PC-9 (cell line): ENCODE results near the gene AMY1B.
"Not testable (repeated sequence)": the region's sequence is repeated elsewhere in the genome, so short reads cannot be mapped to it uniquely, and the experiment has no call there.

Experiments
- CTCF ChIP-seq: fragments of 200-600 bp; sonication (generic); conservative IDR thresholded peaks from 2 replicates; pipeline ENCODE4 v1.6.1; 2017; ENCODE audit warnings: mixed run types, antibody characterized with exemption, mild to moderate bottlenecking, moderate library complexity
- EZH2 ChIP-seq: fragments of 200-600 bp; sonication (generic); IDR thresholded peaks from 2 replicates; pipeline ENCODE4 v1.8.0; 2017; ENCODE audit warnings: antibody characterized with exemption, low read depth

GRCh38 chr1:103641194-103641593 lies 54.8 kb downstream of the AMY1B start:
- not testable (repeated sequence) for TF ChIP-seq EZH2, CTCF
